CD4-positive, alpha-beta T cell treated with Interleukin-6 for 4 hours (primary cell): ENCODE data around the gene KRTAP10-6.
"Not testable (repeated sequence)": the region's sequence is repeated elsewhere in the genome, so short reads cannot be mapped to it uniquely, and the experiment has no call there.

Experiments used
- DNase-seq: peaks from one replicate; pipeline ENCODE4 v3.0.0-alpha.2; 2020; ENCODE audit warnings: mixed read lengths

KRTAP10-6 gene

GRCh38 chr21:44592446-44593311 is at the start of gene KRTAP10-6:
Gene KRTAP10-6 (minus strand): TSS chr21:44592505. CDS start chr21:44592484, 21 bp downstream.
- DNase-seq: no peak

- DNase-seq: no peak
These were observed 48.5 kb upstream of the KRTAP10-6 start for GRCh38 chr21:44640761-44641160.

DNA sequence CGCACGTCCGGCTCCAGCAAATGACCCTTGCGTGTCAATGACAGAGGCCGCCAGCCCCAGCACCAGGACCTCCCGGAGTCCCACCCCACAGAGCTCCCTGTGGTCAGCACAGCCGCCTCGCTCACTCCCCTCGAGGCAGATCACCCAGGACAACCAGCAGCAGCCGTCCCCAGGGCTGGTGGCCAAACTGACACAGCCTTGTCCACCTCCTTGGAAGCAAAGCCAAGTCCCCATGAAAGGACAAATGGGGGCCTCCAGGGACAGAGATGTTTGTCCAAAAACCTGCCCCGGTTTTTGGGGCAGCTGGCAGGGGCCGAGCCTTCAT is 47.0 kb upstream of the KRTAP10-6 start:
- no peak for DNase-seq

DNA sequence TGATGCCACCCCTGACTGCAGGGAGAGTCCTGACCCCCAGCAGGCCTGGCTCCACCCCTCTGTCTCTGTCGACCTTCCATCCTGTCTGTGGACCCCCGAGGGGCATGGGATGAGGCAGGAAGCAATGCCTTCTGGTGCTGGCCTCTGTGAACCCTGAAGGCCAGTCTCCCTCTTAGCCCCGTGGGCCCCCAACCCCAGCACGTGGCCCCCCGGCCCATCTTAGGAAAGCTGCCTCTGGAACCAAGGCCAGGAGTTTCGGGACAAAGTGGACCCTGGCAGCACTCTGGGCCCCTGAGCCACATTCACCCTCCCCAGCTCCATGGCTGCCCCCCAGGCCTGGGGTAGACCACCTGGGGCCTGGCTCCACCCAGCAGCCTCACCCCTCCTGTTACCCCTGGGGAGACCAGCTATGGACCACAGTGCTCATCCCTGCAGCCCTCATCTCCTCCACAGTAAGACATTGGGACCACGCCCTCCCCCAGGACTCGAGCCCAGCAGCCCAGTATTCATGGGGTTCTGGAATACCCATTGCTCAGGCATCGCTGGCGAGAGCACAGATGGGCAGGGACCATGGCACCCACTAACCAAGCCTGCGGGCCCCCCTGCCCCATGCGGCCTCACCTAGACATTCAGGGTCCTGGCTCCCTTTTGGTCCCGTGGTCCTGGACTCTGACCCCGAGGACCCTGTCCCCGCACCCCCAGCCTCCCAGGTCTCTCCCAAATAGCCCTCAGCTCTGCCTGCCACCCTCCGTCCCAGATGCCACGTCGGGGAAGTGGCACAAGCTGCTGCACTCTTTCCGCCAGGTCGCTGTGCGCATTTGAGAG is 46.4 kb upstream of the KRTAP10-6 start:
- not testable (repeated sequence) for DNase-seq

GRCh38 chr21:44637851-44638348 is 45.6 kb upstream of the KRTAP10-6 start:
- not testable (repeated sequence) for DNase-seq

DNA sequence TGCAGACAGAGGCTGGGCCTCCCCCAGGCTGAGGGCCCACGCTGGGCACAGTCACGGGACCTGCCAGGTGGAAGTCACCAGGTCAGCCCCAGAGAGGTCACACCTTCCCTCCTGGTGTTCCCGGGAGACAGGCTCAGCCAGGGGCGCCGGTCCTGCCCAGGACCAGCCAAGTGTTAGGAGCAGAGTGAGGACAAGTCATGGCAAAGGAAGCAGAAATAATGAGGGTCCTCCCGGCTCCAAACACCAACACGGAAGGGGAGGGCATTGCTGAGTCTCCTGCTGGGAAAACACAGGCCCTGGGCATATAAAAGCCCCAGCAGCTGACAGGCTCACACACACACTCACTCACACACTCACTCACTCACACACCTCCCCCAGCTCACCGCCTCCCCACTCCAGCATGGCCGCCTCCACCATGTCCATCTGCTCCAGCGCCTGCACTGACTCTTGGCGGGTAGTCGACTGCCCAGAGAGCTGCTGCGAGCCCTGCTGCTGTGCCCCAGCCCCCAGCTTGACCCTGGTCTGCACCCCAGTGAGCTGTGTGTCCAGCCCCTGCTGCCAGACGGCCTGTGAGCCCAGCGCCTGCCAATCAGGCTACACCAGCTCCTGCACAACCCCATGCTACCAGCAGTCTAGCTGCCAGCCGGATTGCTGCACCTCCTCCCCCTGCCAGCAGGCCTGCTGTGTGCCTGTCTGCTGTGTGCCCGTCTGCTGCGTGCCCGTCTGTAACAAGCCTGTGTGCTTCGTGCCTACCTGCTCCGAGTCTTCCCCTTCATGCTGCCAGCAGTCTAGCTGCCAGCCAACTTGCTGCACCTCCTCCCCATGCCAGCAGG is 44.9 kb upstream of the KRTAP10-6 start, which contains the start of gene KRTAP10-10:
KRTAP10-10 (plus strand) TSS at position 339 of the 833 bp plus-strand sequence; CDS start at position 401, 62 bp downstream.
- DNase-seq: no peak

- no peak for DNase-seq
These were observed 44.1 kb upstream of the KRTAP10-6 start for GRCh38 chr21:44636209-44637017.

DNA sequence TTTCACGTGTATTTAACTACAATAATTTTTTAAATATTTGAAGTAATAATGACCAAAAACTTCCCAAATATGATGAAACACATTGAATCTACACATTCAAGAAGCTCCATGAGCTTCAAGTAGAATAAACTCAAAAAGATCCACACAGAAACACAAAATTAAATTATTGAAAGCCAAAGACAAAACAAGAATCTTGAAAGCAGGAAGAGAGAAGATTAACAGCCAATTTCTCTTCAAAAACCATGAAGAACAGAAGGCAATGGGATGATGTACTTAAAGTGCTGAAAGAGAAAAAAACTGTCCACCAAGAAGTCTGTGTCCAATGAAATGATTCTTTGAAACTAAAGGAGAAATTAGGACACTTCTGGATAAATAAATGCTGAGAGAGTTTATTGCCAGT is 39.8 kb upstream of the KRTAP10-6 start:
- no peak for DNase-seq

DNA sequence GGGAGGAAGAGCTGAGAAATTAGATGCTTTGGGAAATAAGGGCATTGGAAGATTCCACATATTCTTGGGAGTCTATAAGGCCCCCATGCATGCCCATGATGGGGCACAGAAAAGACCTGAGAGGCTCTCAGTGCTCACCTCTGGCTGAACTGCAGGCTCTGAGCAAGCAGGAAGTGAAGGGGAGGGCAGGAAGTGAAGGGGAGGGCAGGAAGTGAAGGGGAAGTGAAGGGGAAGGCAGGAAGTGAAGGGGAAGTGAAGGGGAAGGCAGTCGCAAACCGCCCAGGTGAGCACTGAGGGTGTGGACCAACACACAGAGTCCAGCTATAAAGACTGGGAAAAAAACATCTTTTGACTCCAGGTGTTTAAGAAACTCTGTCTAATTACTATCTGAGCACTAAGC is 38.1 kb upstream of the KRTAP10-6 start:
- peak; percentile 16 for DNase-seq

GRCh38 chr21:44628707-44629391 is 36.5 kb upstream of the KRTAP10-6 start:
- DNase-seq: no peak

GRCh38 chr21:44627831-44628233 is 35.5 kb upstream of the KRTAP10-6 start:
- not testable (repeated sequence) for DNase-seq

GRCh38 chr21:44627181-44627822 is 35.0 kb upstream of the KRTAP10-6 start:
- not testable (repeated sequence) for DNase-seq

DNA sequence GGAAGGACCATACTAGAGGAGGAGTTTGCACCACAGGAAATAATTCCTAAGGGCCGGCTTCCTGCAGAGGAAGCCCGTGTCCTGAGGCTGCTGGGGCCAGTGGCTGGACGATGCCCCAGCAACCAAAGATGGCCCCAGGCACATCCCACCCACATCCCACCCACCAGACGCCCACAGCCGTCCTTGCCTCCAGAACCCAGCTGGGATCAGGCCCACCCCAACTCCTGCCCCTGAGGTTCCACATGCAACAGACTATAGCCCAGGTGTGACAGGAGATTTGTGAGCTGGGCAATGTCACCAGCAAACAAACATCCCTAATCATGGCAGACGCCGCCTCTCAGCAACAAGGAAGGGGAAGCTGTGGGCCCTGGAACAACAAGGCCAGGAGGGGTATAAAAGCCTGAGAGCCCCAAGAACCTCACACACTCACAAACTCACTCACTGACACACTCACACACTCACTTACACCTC is 34.4 kb upstream of the KRTAP10-6 start, which contains the start of gene KRTAP10-9:
KRTAP10-9 (plus strand) TSS at position 421 of the 471 bp plus-strand sequence. CDS start 79 bp downstream, outside the sequence.
- DNase-seq: no peak

- DNase-seq: no peak
These were observed 34.0 kb upstream of the KRTAP10-6 start for GRCh38 chr21:44626262-44626661.

DNA sequence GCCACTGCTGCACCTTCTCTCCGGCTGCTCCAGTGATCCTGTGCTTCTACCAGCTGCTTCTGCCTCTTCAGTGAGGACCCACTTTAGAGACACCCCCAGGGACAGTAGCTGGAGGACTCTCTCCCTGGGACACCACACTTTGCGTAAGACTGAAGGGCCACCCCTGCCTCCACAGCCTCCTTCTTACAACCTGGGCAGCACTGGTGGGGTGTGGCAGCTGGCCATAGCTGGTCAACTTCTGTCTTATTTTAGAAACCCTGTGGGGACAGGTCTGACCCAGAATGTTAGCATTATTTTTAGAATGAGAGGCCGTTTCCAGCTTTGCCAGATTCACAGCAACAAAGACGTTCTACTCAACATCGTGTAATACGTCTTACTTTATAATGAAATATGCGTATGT is 33.5 kb upstream of the KRTAP10-6 start:
- DNase-seq: no peak

DNA sequence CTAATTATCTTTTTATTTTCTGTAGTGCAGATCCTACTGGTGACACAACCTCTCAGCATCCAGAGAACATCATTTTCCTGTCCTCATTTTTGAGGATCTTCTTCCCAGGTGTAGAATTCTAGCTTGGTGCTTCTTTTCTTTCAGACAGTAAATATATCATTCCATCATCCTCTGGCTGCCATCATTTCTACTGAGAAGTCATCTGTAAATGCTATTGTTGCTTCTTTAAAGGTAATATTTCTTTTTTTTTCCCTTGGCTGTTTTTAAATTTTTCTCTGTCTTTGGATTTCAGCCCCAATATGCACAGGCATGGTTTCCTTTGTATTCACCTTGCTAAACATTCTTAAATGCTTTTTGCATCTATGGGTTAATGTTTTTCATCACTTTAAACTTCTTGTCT is 31.3 kb upstream of the KRTAP10-6 start:
- no peak for DNase-seq

GRCh38 chr21:44619886-44620285 is 27.6 kb upstream of the KRTAP10-6 start:
- DNase-seq: no peak

DNA sequence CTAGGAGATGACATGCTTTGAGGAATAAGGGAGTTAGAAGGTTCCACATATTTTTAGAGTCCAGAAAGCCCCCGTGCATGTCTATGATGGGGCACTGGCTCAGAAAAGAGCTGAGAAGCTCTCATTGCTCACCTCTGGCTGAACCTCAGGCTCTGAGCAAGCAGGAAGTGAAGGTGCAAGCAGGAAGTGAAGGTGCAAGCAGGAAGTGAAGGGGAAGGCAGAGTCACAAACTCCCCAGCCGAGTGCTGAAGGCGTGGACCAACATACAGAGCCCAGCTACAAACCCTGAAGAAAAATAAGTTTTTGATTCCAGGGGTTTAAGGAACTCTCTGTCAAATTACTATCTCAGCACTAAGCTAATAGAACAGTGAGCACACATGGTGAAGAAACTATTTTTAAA is 26.6 kb upstream of the KRTAP10-6 start:
- peak; percentile 76 for DNase-seq

DNA sequence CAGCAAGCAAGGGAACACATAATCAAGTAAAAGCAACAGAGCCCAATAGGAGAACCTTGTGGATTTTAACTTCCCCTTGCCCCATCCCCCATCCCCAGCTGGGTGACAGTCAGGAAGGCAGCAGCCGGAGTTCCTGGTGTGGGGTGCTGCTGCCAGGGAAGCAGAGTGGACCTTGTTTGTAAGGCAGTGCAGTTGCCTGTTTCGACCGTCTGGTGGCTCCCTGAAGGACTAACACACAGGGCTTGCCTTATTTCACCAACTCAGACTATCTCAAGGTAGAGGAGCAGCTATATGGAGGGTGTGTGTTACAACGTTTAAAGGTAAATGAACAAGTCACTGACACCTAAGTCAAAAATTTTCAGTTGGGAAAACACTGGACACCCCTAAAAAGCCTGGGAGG is 26.2 kb upstream of the KRTAP10-6 start:
- peak; percentile 22 for DNase-seq

DNA sequence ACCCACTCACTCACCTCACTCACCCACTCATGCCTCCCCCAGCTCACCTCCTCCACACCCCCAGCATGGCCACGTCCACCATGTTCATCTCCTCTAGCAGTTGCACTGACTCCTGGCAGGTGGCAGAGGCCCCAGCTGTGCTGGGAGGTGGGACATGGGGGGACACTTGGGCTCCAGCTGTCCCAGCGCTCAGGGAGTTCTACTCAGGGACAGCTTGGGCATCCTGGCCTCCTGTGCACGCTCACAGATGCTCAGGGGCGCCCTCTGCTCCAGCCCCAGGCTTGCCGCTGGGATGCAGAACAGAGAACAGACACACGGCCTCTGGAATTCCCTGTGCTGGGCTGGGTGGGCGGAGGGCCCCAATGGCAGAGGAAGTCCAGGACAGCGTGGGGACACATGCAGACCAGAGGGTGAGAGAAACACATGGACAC is 24.8 kb upstream of the KRTAP10-6 start:
- DNase-seq: no peak
